NCI-H748 (cell line): ENCODE results near the gene A2ML1.
"Not testable (repeated sequence)": the region's sequence is repeated elsewhere in the genome, so short reads cannot be mapped to it uniquely, and the experiment has no call there.

Experiments
- DNase-seq: peaks from one replicate; lab custom pipeline; 2025; ENCODE audit not compliant: unreplicated experiment; lab: John Stamatoyannopoulos, UW

A2ML1 gene

DNA sequence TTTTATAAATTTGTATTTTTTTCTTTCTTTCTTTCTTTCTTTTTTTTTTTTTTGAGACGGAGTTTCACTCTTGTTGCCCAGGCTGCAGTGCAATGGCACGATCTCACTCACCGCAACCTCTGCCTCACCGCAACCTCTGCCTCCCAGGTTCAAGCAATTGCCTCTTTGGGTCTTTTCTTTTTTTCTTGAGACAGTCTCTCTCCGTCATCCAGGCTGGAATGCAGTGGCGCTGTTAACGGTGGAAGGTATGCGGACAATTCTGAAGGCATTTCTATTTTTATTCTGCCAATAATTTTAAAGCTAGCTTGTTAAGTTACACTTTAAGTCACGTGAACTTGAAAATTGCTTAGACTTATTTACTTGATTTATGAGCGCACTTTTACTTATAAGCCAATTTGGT is 83.1 kb downstream of the A2ML1 start:
- no peak for DNase-seq

- no peak for DNase-seq
Measured at GRCh38 chr12:8906266-8907180, 84.1 kb downstream of the A2ML1 start.

GRCh38 chr12:8907513-8907912 is 85.1 kb downstream of the A2ML1 start:
- DNase-seq: no peak

DNA sequence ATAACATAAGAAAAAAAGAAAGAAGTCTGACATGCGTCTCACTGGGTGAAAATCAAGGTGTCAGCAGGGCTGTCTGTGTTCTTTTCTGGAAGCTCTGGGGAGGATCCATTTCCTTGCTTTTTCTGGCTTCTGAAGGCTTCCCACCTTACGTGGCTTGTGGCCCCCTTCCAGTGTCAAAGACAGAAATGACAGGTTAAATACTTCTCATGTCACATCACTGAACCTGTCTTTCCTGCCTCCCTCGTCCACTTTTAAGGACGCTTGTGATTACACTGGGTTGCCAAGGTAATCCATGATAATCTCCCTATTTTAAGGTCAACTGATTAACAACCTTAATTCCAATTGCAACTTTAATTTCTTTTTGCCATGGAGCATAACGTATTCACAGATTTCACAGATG is 87.3 kb downstream of the A2ML1 start:
- no peak for DNase-seq

DNA sequence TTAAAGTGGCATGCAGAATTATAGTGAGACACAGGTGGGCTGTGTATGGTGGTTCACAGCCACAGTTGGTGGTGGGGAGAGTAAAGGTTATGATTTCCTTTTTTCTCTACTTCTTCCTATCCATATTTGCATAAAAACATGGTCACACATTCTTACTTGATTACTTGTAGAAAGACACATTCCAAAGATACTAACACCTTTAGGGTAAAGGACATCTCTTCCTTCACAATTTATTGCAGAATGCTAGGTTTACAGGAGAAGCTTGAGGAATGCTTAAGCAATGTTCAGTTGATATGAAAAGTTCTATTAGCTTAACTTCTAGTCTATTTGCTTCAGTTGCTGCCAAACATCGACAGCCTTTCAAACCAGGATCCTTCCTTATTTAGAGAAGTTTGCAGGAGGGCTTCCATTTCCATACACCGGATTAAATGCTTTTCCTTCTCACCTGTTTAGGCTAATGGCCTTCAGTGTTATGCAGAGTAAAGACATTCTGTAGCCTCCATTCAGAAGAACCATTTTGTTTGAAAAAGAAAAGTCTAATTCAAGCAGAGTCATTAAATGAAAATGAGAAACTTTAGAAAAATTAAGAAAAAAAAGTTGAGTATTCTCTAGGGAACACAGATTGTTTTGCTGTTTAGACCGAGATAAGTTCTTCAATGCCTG is 89.3 kb downstream of the A2ML1 start:
- no peak for DNase-seq

DNA sequence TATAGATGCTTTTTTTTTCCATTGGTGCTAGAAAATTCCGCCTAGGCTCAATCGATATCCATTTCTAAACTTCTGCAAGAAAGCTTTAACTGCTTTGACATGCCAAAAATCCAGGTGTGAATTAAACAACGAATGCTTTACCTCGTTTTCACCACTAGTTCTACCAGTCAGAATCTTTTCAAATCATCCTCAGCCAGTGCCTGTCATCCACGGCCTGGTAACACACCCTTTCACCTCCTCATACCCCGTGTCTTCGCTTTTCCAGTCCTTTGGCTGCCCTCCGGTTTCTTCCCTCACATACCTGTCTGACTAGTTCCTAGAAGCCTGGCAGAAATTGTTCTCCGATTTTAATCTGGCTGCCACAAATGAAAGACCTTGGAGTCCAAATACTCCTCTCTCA is 90.5 kb downstream of the A2ML1 start:
- peak; percentile 49 for DNase-seq

DNA sequence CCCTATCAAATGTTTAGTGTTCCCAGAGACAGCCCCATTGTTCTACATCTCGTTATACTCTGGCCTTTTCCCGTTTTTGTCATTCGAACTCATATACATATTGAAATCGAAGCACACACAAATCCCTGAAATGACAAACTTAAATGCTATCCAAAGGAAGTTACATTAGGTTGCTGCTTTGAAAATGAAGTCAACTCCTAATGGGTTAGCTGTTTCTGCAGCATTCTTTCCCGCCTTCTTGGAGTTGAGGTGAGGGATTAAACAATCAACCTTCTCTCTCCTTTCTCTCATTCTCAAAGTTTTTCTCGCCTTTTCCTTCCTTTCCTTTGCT is 91.2 kb downstream of the A2ML1 start:
- DNase-seq: peak; percentile 54

DNA sequence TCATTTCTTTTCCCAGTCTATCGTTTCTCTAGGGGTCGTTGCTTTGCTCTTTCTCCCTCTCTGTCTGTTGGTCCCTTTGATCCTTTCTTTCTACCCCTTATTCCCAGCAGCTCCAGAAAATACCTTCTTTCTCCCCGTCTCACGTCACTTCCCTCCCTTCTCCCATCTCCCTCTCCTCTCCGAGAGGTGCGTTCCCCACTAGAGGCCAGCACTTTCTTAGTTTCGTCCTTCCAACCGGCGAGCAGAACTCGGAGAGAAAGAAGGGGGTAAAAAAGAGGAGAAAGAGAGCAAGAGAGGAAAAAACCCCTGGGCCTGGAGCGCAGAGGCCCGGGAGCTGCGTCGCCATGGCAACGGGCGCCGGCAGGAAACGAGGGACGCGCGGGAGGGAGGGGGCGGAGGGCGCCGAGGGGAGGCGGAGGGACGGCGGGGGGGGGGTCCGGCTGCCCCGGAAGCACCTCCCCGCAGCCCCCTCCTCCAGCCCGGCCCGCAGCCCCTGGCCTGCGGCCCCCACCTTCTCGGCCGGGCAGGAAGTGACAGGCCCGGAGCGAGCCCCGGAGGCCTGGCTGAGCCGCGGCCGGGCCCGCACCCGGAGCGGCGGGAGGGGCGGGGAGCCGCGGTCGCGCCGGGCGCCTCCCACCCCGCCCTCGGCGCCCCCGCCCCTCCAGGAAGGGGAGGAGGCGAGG is 91.8 kb downstream of the A2ML1 start, which contains the start of gene PHC1:
PHC1 (plus strand) TSS at position 477 of the 683 bp plus-strand sequence. CDS start 3,169 bp downstream, outside the sequence.
- DNase-seq: peak; percentile 88

GRCh38 chr12:8914716-8915526 is 92.5 kb downstream of the A2ML1 start:
- peak; percentile 65 for DNase-seq

DNA sequence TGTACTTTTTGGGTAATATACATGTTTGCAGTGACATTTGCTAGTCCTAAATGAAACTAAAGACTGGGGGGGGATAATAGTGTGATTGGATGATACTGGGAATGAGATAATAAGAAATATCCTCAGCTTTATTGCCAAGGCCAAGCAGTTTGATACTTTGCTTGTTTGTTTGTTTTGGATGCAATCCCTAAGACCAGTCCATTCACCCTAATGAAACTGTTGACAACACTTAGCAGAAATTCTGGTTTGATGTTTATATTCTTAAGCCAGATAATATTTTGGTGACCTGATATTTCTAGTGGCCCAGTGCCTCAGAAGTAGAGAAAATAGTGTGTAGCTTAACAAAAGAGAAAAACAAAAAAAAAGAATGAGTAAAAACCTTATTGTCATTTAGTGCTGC is 93.7 kb downstream of the A2ML1 start:
- no peak for DNase-seq

DNA sequence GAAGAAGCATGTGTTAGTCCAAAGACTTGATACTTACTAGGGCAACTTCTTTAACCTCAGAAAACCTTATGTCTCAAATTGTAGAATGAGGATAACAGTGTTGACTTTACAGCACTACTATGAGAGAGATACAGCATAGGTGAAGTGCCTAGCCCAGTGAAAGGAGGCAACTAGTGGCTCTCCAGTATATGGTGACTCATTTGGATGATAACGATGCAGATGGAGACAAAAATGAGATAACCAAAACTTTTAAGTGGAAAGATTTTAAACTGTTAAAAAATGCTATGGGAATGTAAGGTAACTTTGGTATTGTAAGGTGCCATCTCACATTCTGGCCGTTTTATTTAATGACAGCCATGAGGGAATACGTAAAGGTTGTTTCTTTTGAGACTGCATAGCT is 94.6 kb downstream of the A2ML1 start:
- no peak for DNase-seq

- no peak for DNase-seq
Measured at GRCh38 chr12:8917751-8918150, 95.3 kb downstream of the A2ML1 start.

GRCh38 chr12:8919643-8920042 is 97.2 kb downstream of the A2ML1 start:
- not testable (repeated sequence) for DNase-seq

DNA sequence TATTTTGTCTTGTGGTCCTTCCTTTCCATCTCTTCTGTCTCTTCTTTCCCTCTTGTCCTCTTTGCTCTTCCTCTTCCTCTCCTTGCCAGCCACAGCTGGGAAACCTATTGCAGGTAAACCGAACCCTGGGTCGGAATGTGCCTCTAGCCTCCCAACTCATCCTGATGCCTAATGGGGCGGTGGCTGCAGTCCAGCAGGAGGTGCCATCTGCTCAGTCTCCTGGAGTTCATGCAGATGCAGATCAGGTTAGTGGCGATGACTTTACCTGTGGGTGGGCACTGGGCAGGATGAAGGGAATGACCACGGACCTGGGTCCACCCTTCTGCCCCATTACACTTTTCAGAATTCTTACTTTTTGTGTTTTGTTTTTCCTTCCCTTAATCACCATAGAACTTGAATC is 100.1 kb downstream of the A2ML1 start:
- DNase-seq: no peak
